Astrocyte (in vitro differentiated cells and primary cell): ENCODE data around the gene FAM234B. TPM values are rescaled to one million over a fixed set of nuclear protein-coding genes. Genes with fewer than 3 reads are reported as not detected.
"Not testable (repeated sequence)": the region's sequence is repeated elsewhere in the genome, so short reads cannot be mapped to it uniquely, and the experiment has no call there.

Source experiments
- DNase-seq: peaks from one replicate; pipeline ENCODE4 v3.0.0-alpha.2; 2010; ENCODE audit warnings: low read depth
- FAIRE-seq: peaks from 2 replicates; lab custom pipeline; 2011; peaks lifted over from hg19 to GRCh38; lab: Jason Lieb, UNC
- H2AFZ ChIP-seq: 2 replicates; pipeline ENCODE4 v1.6.0; 2012; ENCODE audit warnings: low read depth, low read length, inconsistent platforms
- H3K27ac ChIP-seq: 2 replicates; pipeline ENCODE4 v1.5.1; 2011; ENCODE audit warnings: low read depth, low read length, inconsistent platforms
- H3K27me3 ChIP-seq: 2 replicates; pipeline ENCODE4 v1.6.0; 2011; ENCODE audit warnings: low read length, inconsistent platforms; ENCODE audit not compliant: insufficient read depth
- H3K36me3 ChIP-seq: 2 replicates; pipeline ENCODE4 v1.5.1; 2011; ENCODE audit warnings: low read length, inconsistent platforms; ENCODE audit not compliant: insufficient read depth
- H3K4me1 ChIP-seq: 2 replicates; pipeline ENCODE4 v1.5.1; 2011; ENCODE audit warnings: low read length, inconsistent platforms; ENCODE audit not compliant: insufficient read depth
- H3K4me2 ChIP-seq: 2 replicates; pipeline ENCODE4 v1.6.0; 2012; ENCODE audit warnings: low read length, inconsistent platforms
- H3K4me3 ChIP-seq: 2 replicates; pipeline ENCODE4 v1.5.1; 2011; ENCODE audit warnings: low read depth, mild to moderate bottlenecking, low read length, inconsistent platforms; ENCODE audit not compliant: insufficient read depth
- H3K79me2 ChIP-seq: 2 replicates; pipeline ENCODE4 v1.6.0; 2012; ENCODE audit warnings: mild to moderate bottlenecking, low read length, inconsistent platforms; ENCODE audit not compliant: insufficient read depth
- H3K9ac ChIP-seq: 2 replicates; pipeline ENCODE4 v1.6.0; 2012; ENCODE audit warnings: mild to moderate bottlenecking, low read length, inconsistent platforms
- H3K9me3 ChIP-seq: 2 replicates; pipeline ENCODE4 v1.5.1; 2012; ENCODE audit warnings: low read depth, mild to moderate bottlenecking, low read length, inconsistent platforms; ENCODE audit not compliant: insufficient read depth
- H4K20me1 ChIP-seq: 2 replicates; pipeline ENCODE4 v1.6.0; 2012; ENCODE audit warnings: low read length, inconsistent platforms; ENCODE audit not compliant: insufficient read depth
- H3K27ac Mint-ChIP-seq: one replicate; pipeline ENCODE4 v1.8.0; 2021; ENCODE audit warnings: mild to moderate bottlenecking, mixed read lengths; ENCODE audit not compliant: unreplicated experiment
- H3K27me3 Mint-ChIP-seq: one replicate; pipeline ENCODE4 v1.8.0; 2021; ENCODE audit warnings: low read depth, mixed read lengths; ENCODE audit not compliant: unreplicated experiment
- H3K36me3 Mint-ChIP-seq: one replicate; pipeline ENCODE4 v1.8.0; 2021; ENCODE audit warnings: low read depth, mixed read lengths; ENCODE audit not compliant: unreplicated experiment
- H3K4me1 Mint-ChIP-seq: one replicate; pipeline ENCODE4 v1.8.0; 2021; ENCODE audit warnings: low read depth, mixed read lengths; ENCODE audit not compliant: unreplicated experiment
- H3K4me3 Mint-ChIP-seq: one replicate; pipeline ENCODE4 v1.8.0; 2021; ENCODE audit warnings: mild to moderate bottlenecking, moderate library complexity, mixed read lengths; ENCODE audit not compliant: unreplicated experiment
- H3K9me3 Mint-ChIP-seq: one replicate; pipeline ENCODE4 v1.8.0; 2021; ENCODE audit warnings: mild to moderate bottlenecking, mixed read lengths; ENCODE audit not compliant: unreplicated experiment
- EZH2 ChIP-seq: IDR thresholded peaks from 2 replicates; pipeline ENCODE4 v1.6.1; 2012; ENCODE audit warnings: mild to moderate bottlenecking, low read length, inconsistent platforms; ENCODE audit not compliant: insufficient read depth
- total RNA-seq: library from RNA; stranded (reverse); gene quantifications from 2 replicates; pipeline ENCODE4 v1.2.1, GENCODE V29; 2021
- TF ChIP-seq, protein P1 (sequence below): IDR thresholded peaks from 2 replicates; pipeline ENCODE4 v1.5.1; 2011; ENCODE audit warnings: low read depth, mild to moderate bottlenecking, inconsistent platforms, low read length, moderate library complexity; ENCODE audit not compliant: insufficient read depth

Gene FAM234B
- total RNA-seq, 1 donor from 2014 or later: 6.2 TPM

DNA sequence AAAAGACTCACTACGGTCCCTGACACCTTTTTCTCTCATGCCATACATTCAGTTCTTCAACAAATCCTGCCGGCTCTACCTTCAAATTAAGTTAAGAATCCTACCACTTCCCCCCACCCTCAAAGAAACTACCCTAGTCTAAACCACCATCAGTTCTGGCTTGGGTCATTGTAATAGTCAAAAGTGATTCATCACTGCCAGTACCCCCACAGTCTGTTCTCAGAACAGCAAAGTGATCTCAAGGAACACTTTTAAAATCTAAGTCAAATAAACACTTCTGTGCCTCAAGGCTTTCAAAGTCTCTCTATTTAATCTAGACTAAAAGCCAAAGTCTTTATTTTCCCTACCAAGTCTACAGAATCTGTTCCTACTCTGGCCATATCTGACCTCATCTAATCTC lies 12.0 kb upstream of the FAM234B start:
- no peak for FAIRE-seq
- H3K4me3 ChIP-seq: no peak overlapping the region
- H3K36me3 Mint-ChIP-seq: no peaks in the 10 kb centered on the region

DNA sequence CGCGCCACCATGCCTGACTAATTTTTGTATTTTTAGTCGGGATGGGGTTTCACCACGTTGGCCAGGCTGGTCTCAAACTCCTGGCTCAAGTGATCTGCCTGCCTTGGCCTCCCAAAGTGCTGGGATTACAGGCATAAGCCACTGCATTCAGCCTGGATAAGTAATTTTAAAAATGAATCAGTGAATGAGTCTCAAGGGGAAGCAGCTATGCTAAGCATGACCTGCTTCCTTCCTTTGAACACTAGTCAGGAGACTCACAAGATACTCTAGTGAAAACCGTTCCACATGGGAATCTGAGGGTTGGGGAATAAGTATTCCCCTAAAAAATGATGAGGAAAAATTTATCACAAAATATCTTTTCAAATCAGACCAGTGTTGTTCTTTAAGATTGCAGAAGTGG lies 10.7 kb upstream of the FAM234B start:
- Histone ChIP-seq H3K79me2 (no peaks in the 10 kb centered on the region), H3K36me3 (no peaks in the 10 kb centered on the region), H3K9ac (no peak overlapping the region), H3K27ac (no peak overlapping the region), H2AFZ (no peak overlapping the region), H3K4me2 (no peak overlapping the region), H3K4me1 (peaks cover under 1% of the 10 kb centered on the region), H4K20me1 (no peaks in the 10 kb centered on the region), H3K4me3 (no peak overlapping the region), H3K27me3 (peaks cover 2% of the 10 kb centered on the region), H3K9me3 (no peaks in the 10 kb centered on the region)
- no peak for TF ChIP-seq EZH2
- TF ChIP-seq, protein P1, sequence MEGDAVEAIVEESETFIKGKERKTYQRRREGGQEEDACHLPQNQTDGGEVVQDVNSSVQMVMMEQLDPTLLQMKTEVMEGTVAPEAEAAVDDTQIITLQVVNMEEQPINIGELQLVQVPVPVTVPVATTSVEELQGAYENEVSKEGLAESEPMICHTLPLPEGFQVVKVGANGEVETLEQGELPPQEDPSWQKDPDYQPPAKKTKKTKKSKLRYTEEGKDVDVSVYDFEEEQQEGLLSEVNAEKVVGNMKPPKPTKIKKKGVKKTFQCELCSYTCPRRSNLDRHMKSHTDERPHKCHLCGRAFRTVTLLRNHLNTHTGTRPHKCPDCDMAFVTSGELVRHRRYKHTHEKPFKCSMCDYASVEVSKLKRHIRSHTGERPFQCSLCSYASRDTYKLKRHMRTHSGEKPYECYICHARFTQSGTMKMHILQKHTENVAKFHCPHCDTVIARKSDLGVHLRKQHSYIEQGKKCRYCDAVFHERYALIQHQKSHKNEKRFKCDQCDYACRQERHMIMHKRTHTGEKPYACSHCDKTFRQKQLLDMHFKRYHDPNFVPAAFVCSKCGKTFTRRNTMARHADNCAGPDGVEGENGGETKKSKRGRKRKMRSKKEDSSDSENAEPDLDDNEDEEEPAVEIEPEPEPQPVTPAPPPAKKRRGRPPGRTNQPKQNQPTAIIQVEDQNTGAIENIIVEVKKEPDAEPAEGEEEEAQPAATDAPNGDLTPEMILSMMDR: no peak
- FAIRE-seq (no peak), DNase-seq (no peak)
- no peaks in the 10 kb centered on the region for H3K36me3 Mint-ChIP-seq
- peaks cover 3% of the 10 kb centered on the region for H3K27me3 Mint-ChIP-seq
- no peaks in the 10 kb centered on the region for H3K9me3 Mint-ChIP-seq
- no peak overlapping the region for H3K4me3 Mint-ChIP-seq
- H3K4me1 Mint-ChIP-seq: peaks cover under 1% of the 10 kb centered on the region
- H3K27ac Mint-ChIP-seq: no peak overlapping the region

More for the DNA sequence above, 12.0 kb upstream of the FAM234B start:
- Histone ChIP-seq H3K36me3 (no peaks in the 10 kb centered on the region), H3K4me1 (no peaks in the 10 kb centered on the region), H3K79me2 (no peaks in the 10 kb centered on the region), H3K9ac (no peak overlapping the region), H2AFZ (no peak overlapping the region), H3K27ac (no peak overlapping the region), H3K4me2 (no peak overlapping the region), H4K20me1 (no peaks in the 10 kb centered on the region), H3K9me3 (no peaks in the 10 kb centered on the region), H3K27me3 (peaks cover 2% of the 10 kb centered on the region)
- no peak overlapping the region for H3K27ac Mint-ChIP-seq
- DNase-seq: no peak
- no peak overlapping the region for H3K4me3 Mint-ChIP-seq
- H3K4me1 Mint-ChIP-seq: no peaks in the 10 kb centered on the region
- TF ChIP-seq EZH2: no peak
- TF ChIP-seq, protein P1: no peak
- peaks cover 3% of the 10 kb centered on the region for H3K27me3 Mint-ChIP-seq
- H3K9me3 Mint-ChIP-seq: no peaks in the 10 kb centered on the region

DNA sequence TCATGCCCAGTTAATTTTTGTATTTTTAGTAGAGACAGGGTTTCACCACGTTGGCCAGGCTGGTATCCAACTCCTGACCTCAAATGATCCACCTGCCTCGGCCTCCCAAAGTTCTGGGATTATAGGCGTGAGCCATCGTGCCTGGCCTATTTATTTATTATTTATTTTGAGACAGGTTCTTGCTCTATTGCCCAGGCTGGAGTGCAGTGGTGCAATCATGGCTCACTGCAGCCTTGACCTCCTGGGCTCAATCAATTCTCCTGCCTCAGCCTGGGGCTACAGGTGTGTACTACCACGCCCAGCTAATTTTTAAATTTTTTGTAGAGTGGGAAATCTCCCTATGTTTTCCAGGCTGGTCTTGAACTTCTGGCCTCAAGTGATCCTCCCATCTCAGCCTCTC lies 8.8 kb upstream of the FAM234B start:
- H3K4me3 ChIP-seq, H3K4me3 Mint-ChIP-seq, H3K9ac ChIP-seq, H3K4me2 ChIP-seq, H3K9me3 Mint-ChIP-seq, H3K79me2 ChIP-seq, H2AFZ ChIP-seq, H3K4me1 ChIP-seq, H3K4me1 Mint-ChIP-seq, H3K27me3 ChIP-seq, FAIRE-seq, H4K20me1 ChIP-seq, H3K27ac Mint-ChIP-seq, H3K27me3 Mint-ChIP-seq, H3K36me3 ChIP-seq, H3K36me3 Mint-ChIP-seq, DNase-seq, H3K27ac ChIP-seq, H3K9me3 ChIP-seq: not testable (repeated sequence)
